22Rv1 (cell line): Measurements from ENCODE around the gene IL17RB.

ENCODE experiments used
- H3K27ac ChIP-seq: fragments of 450-650 bp; 2 replicates; pipeline ENCODE4 v1.5.1; 2017
- ZFX ChIP-seq: fragments of 450-650 bp; IDR thresholded peaks from 2 replicates; pipeline ENCODE4 v1.6.1; 2017; ENCODE audit warnings: antibody characterized with exemption, borderline replicate concordance
- TF ChIP-seq, protein P1 (sequence below): fragments of 450-650 bp; IDR thresholded peaks from 2 replicates; pipeline ENCODE4 v1.5.1; 2017; ENCODE audit warnings: mild to moderate bottlenecking

IL17RB gene

GRCh38 chr3:53846134-53846850, at the start of gene IL17RB, which contains the start of gene CHDH:
TSS of gene IL17RB (plus strand) at chr3:53846568. CDS start at chr3:53846589, 21 bp downstream.
TSS of gene CHDH (minus strand) at chr3:53846419. CDS start at chr3:53824008, 22,411 bp downstream.
- H3K27ac ChIP-seq: peak within 1 kb of the TSS; percentile 89
- TF ChIP-seq, protein P1, sequence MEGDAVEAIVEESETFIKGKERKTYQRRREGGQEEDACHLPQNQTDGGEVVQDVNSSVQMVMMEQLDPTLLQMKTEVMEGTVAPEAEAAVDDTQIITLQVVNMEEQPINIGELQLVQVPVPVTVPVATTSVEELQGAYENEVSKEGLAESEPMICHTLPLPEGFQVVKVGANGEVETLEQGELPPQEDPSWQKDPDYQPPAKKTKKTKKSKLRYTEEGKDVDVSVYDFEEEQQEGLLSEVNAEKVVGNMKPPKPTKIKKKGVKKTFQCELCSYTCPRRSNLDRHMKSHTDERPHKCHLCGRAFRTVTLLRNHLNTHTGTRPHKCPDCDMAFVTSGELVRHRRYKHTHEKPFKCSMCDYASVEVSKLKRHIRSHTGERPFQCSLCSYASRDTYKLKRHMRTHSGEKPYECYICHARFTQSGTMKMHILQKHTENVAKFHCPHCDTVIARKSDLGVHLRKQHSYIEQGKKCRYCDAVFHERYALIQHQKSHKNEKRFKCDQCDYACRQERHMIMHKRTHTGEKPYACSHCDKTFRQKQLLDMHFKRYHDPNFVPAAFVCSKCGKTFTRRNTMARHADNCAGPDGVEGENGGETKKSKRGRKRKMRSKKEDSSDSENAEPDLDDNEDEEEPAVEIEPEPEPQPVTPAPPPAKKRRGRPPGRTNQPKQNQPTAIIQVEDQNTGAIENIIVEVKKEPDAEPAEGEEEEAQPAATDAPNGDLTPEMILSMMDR: no peak; the same call in none of the 2 replicates
- no peak for TF ChIP-seq ZFX

DNA sequence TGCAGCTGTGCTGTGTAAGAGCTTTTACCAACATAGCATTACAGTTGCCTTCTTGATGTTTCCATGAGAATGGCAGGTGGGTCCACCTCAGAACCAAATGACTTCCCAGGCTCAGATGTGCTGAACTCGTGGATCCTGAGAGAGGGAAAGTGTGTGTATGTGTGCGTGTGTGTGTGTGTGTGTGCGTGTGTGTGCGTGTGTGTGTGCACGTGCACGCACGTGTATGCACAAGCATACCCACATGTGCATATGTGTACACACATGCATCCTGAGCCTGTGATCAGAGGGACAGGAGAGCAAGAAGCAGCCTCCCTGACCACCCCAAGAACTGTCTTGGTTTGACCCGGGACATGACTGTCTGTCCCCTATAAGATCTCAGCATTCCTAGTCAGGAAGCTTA, 48.2 kb upstream of the IL17RB start:
- TF ChIP-seq ZFX: no peak
- TF ChIP-seq, protein P1: no peak
- H3K27ac ChIP-seq: no peak overlapping the region

DNA sequence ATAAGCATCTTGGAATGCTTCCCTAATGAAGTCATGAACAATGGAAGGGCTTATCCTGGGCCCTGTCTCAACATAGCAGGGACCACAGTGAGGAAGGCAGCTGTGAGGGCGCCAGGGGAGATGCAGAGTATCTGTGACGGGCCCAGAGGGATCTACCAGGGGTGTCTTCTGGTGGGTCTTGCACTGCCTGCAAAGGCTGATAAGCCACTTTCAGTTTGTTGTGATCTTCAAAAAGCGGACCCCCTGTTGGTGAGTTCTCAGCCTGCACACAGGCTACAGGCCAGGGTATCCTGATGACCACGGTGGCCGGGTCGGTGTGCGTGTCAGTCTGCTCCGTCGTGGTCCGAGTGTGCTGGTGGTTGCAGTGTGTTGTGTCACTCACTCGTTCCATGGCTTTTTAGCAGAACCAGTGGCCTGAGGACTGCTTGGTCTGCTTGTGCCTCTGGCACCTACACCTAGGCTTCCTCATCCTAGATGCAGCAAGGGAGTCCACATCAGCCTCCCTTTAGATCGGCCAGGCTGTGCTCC, 47.0 kb upstream of the IL17RB start:
- no peak overlapping the region for H3K27ac ChIP-seq
- TF ChIP-seq ZFX: no peak
- TF ChIP-seq, protein P1: no peak

DNA sequence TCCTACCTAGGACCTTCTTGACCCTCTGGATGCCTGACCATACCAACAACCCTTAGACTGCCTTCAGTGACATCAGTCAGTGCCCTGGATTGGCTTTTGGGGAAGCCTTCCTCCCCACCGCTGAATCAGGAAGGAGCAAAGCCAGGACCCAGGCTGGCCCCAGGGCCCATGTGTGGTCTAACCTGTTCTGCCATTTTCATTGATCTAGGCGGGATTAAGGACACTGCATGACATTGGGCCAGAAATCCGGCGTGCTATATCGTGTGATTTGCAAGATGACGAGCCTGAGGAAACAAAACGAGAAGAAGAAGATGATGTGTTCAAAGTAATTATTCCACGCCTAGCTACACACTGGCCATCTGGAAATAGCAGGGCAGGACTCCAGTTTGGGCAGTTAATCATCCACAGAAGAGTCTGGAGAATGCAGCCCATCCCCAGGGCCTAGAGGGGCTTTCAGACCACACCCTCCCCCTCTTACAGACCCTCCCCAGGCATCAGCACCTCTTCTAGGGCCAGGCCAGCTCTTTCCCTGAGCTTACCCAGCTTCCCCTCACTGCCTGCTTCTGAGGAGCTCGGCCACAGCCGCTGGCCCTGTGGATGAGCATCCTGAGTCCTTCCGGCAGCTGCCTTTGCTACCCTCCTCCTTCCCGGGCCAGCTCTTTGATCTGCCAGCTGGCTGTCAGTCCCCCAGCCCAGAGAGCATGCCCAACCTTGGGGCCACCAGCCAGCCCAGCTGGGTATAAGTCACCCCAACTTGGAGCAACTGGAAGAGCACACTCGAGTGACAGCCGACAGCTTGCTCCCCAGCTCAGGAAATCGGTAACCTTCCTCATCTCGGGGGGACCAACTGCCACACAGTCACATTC, 46.1 kb upstream of the IL17RB start:
- no peak for TF ChIP-seq ZFX
- TF ChIP-seq, protein P1: no peak

DNA sequence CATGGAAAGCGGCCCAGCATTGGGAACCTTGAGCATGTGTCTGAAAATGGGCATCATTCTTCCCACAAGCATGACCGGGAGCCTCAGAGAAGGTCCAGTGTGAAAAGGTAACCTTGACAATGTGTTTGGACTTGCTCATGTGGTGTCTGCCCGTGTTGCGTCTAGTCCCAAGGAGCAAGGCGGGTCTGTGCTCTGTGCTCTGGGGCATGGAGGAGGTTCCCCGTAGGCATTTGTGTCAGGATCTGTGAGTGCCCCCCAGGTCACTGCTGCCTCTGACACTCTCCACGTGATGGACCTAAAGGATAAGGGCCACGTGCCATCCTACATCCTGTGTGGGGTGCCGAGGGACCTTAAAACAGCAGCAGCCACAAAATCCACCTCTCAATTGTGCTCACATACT, 45.0 kb upstream of the IL17RB start:
- TF ChIP-seq ZFX: no peak
- TF ChIP-seq, protein P1: no peak
- no peak overlapping the region for H3K27ac ChIP-seq

More for the DNA sequence above, 46.1 kb upstream of the IL17RB start:
- H3K27ac ChIP-seq: no peak overlapping the region

GRCh38 chr3:53802256-53802880, 44.0 kb upstream of the IL17RB start:
- TF ChIP-seq, protein P1: no peak
- no peak overlapping the region for H3K27ac ChIP-seq
